ENCODE measurements around the gene MUC20. TPM values are rescaled to one million over a fixed set of nuclear protein-coding genes. Genes with fewer than 3 reads are reported as not detected.
"Not testable (repeated sequence)": the region's sequence is repeated elsewhere in the genome, so short reads cannot be mapped to it uniquely, and the experiment has no call there.

Gene MUC20
- 0.51 and 0.63 TPM in 2 replicates for total RNA-seq (2011; cell fraction: chromatin; rRNA removed; ENCODE audit: low replicate concordance)
- 0.17 and 0.39 TPM in 2 replicates for total RNA-seq (2011; cell fraction: nucleolus; rRNA removed)
- total RNA-seq (2011; cell fraction: nucleoplasm; rRNA removed): not detected in 2 replicates
- total RNA-seq (2014; rRNA removed) (not detected in 2 replicates), total RNA-seq (2014; rRNA removed; fragmentation: Illumina TruSeq; extraction: Trizol) (not detected in 2 replicates), total RNA-seq (2015; rRNA removed; fragmentation: Illumina TruSeq; extraction: Trizol) (0.18 TPM in 1 of 2 replicates, not detected in the other), total RNA-seq (2021) (0.16 and 0.25 TPM in 2 replicates), polyA plus RNA-seq (2011; rRNA removed) (0.11 and 0.15 TPM in 2 replicates), polyA plus RNA-seq (2014; fragmentation: Illumina TruSeq; extraction: Trizol) (0.15 and 0.44 TPM in 2 replicates), polyA plus RNA-seq (2014; fragmentation: Nextera tagmentation; extraction: Ambion mirVana) (under 1 TPM in 1 of 2 experiments, not detected in 1; 0.03 TPM), polyA plus RNA-seq (2014; rRNA removed) (0.22 and 0.23 TPM in 2 replicates), polyA minus RNA-seq (2011; rRNA and poly(A)+ RNA removed) (not detected in 2 replicates), Bru-seq, nascent RNA (percentile 14 among the genes with signal in this experiment), BruChase-seq, experiment 1, labeled RNA remaining after a 2-hour chase (percentile 33 among the genes with signal in this experiment), BruChase-seq, experiment 2, labeled RNA remaining after a 6-hour chase (percentile 39 among the genes with signal in this experiment)
- polyA plus RNA-seq (2011; cell fraction: cytosol; rRNA removed): 0.09 and 0.12 TPM in 2 replicates
- polyA plus RNA-seq (2011; cell fraction: nucleus; rRNA removed): 0.41 and 0.63 TPM in 2 replicates
- 0.22 and 1.2 TPM in 2 replicates for polyA plus RNA-seq (2012)
- polyA minus RNA-seq (2011; cell fraction: cytosol; rRNA and poly(A)+ RNA removed): not detected in 2 replicates
- polyA minus RNA-seq (2011; cell fraction: nucleus; rRNA and poly(A)+ RNA removed): not detected in 2 replicates
- long read RNA-seq, experiment 1: 0 reads
- long read RNA-seq, experiment 2, partial matches to known transcripts: 0 of 2 reads
- long read RNA-seq, experiment 2, other reads (novel, unspliced or antisense): 2 of 2 reads
- long read RNA-seq, experiment 3: 0 reads

- peak; percentile 46; the same call in 1 of the 2 replicates for TF ChIP-seq ZEB2 (IDR thresholded peaks at IDR 0.05)
- Histone ChIP-seq H3K9ac (ENCODE audit: insufficient read depth in 1 of 2, low read depth in 2 of 2, low read length in 2 of 2) (peak within 1 kb of the TSS in 1 of 2 experiments; percentile 50; a peak in 1 of 4 replicates), H3K27me3 (ENCODE audit: control insufficient read depth in 2 of 2, insufficient read depth in 2 of 2, low read length in 2 of 2) (peaks cover 31 to 41% of the 10 kb centered on the region in 2 experiments)
- 20% methylated on average over 13 of the region's 16 CpGs for WGBS (ENCODE audit: insufficient coverage, low coverage, missing lambda C conversion rate)
- H3K4me2 ChIP-seq (ENCODE audit: insufficient read depth, low read length); H3K4me1 ChIP-seq (replicated peaks in 1 of 2; ENCODE audit: control insufficient read depth in 2 of 2, insufficient read depth in 2 of 2, low read length in 2 of 2); H3K36me3 ChIP-seq (ENCODE audit: control insufficient read depth, insufficient read depth, low read length); H3K4me3 ChIP-seq; H2AFZ ChIP-seq (ENCODE audit: low read depth, low read length); BruUV-seq (replicated peaks); DNase-seq (ENCODE audit: extremely low read depth in 1 of 4, low spot score in 3 of 4); intact Hi-C loops (cut with micrococcal nuclease); H3K9me1 ChIP-seq (ENCODE audit: control insufficient read depth, insufficient read depth, low read length); H3K9me3 ChIP-seq (replicated peaks; ENCODE audit: control insufficient read depth, insufficient read depth, low read depth, low read length); H3K27ac ChIP-seq (ENCODE audit: extremely low read depth, low read depth, low read length); ATAC-seq; H4K20me1 ChIP-seq (replicated peaks; ENCODE audit: control insufficient read depth, insufficient read depth, low read length); H3K79me2 ChIP-seq (ENCODE audit: control insufficient read depth, insufficient read depth, low read length); FAIRE-seq: not testable (repeated sequence)
- in situ Hi-C loops (cut with MboI): loop anchor here (25.0 kb wide), 2 partner anchors 491 to 791 kb away; partner anchors contain the start of genes RNF168, SLC51A, SMCO1 and ZDHHC19
- ChIA-PET POLR2A (interaction anchor here (0.6 to 1.5 kb wide), 4 partner anchors 8 to 406 kb away, joined by 3 to 6 read pairs (median 5); no protein-coding TSS in a partner anchor), CTCF (ENCODE audit: low intra/inter-chr PET ratio) (interaction anchor here (0.8 kb wide), 1 partner anchor 147 kb away, joined by 4 read pairs; no protein-coding TSS in a partner anchor)
These were observed at the start of gene MUC20 for GRCh38 chr3:195720831-195721506. Gene MUC20, plus strand, starts transcription at chr3:195720978. Its CDS starts 30 bp downstream, at chr3:195721008.

- H3K79me2 ChIP-seq (ENCODE audit: control insufficient read depth, insufficient read depth, low read length); H3K27ac ChIP-seq (ENCODE audit: extremely low read depth, low read depth, low read length); CTCF ChIA-PET (ENCODE audit: low intra/inter-chr PET ratio); in situ Hi-C loops (cut with MboI); H3K4me3 ChIP-seq; H3K9me3 ChIP-seq (replicated peaks; ENCODE audit: control insufficient read depth, insufficient read depth, low read depth, low read length); H3K27me3 ChIP-seq (ENCODE audit: control insufficient read depth in 2 of 2, insufficient read depth in 2 of 2, low read length in 2 of 2); DNase-seq (ENCODE audit: extremely low read depth in 1 of 4, low spot score in 3 of 4); H3K9me1 ChIP-seq (ENCODE audit: control insufficient read depth, insufficient read depth, low read length); BruUV-seq (replicated peaks); H2AFZ ChIP-seq (ENCODE audit: low read depth, low read length); H3K9ac ChIP-seq (ENCODE audit: insufficient read depth in 1 of 2, low read depth in 2 of 2, low read length in 2 of 2); H3K4me2 ChIP-seq (ENCODE audit: insufficient read depth, low read length); H4K20me1 ChIP-seq (replicated peaks; ENCODE audit: control insufficient read depth, insufficient read depth, low read length); ATAC-seq; H3K4me1 ChIP-seq (replicated peaks in 1 of 2; ENCODE audit: control insufficient read depth in 2 of 2, insufficient read depth in 2 of 2, low read length in 2 of 2); intact Hi-C loops (cut with micrococcal nuclease); FAIRE-seq; POLR2A ChIA-PET: not testable (repeated sequence)
- peaks cover 43% of the 10 kb centered on the region; the same call in 2 of the 3 replicates for H3K36me3 ChIP-seq (ENCODE audit: control insufficient read depth, insufficient read depth, low read length)
- WGBS (ENCODE audit: insufficient coverage, low coverage, missing lambda C conversion rate): 96% methylated on average over 10 of the region's 17 CpGs
These were observed 49.5 kb upstream of the MUC20 start for GRCh38 chr3:195671283-195671682.

- DNase-seq (ENCODE audit: extremely low read depth in 1 of 4, low spot score in 3 of 4); FAIRE-seq; H3K9me3 ChIP-seq (replicated peaks; ENCODE audit: control insufficient read depth, insufficient read depth, low read depth, low read length); H3K79me2 ChIP-seq (ENCODE audit: control insufficient read depth, insufficient read depth, low read length); H3K9me1 ChIP-seq (ENCODE audit: control insufficient read depth, insufficient read depth, low read length); H3K9ac ChIP-seq (ENCODE audit: insufficient read depth in 1 of 2, low read depth in 2 of 2, low read length in 2 of 2); in situ Hi-C loops (cut with MboI); H2AFZ ChIP-seq (ENCODE audit: low read depth, low read length); H3K27ac ChIP-seq (ENCODE audit: extremely low read depth, low read depth, low read length); H4K20me1 ChIP-seq (replicated peaks; ENCODE audit: control insufficient read depth, insufficient read depth, low read length); intact Hi-C loops (cut with micrococcal nuclease); H3K4me3 ChIP-seq; H3K4me1 ChIP-seq (replicated peaks in 1 of 2; ENCODE audit: control insufficient read depth in 2 of 2, insufficient read depth in 2 of 2, low read length in 2 of 2); H3K4me2 ChIP-seq (ENCODE audit: insufficient read depth, low read length); POLR2A ChIA-PET; CTCF ChIA-PET (ENCODE audit: low intra/inter-chr PET ratio); BruUV-seq (replicated peaks); ATAC-seq; H3K27me3 ChIP-seq (ENCODE audit: control insufficient read depth in 2 of 2, insufficient read depth in 2 of 2, low read length in 2 of 2): not testable (repeated sequence)
- H3K36me3 ChIP-seq (ENCODE audit: control insufficient read depth, insufficient read depth, low read length): peaks cover 47% of the 10 kb centered on the region; the same call in 2 of the 3 replicates
- WGBS (ENCODE audit: insufficient coverage, low coverage, missing lambda C conversion rate): no CpG with 5 or more reads among the region's 9 CpGs
These were observed 47.1 kb upstream of the MUC20 start for GRCh38 chr3:195673711-195674110.
